Adrenal gland (tissue), 12 donors: ENCODE measurements around the gene SRC. TPM values are rescaled to one million over a fixed set of nuclear protein-coding genes. Genes with fewer than 3 reads are reported as not detected.

Experiments
- DNase-seq, 7 donors: peaks; one replicate each; pipeline ENCODE4 v3.0.0-alpha.2; 2019 to 2020
- H3K27ac ChIP-seq, 5 donors: fragments of 200-600 bp; sonication (generic) in 4 of 5; 1 replicate in 3 of 5; 2 replicates in 2 of 5; pipeline versions ENCODE4 v1.5.1 to v1.8.0; 2016 to 2020; ENCODE audit warnings: mild to moderate bottlenecking in 1 of 5
- H3K27me3 ChIP-seq: fragments of 200-600 bp; 2 replicates; pipeline ENCODE4 v1.8.0; 2021
- H3K36me3 ChIP-seq, 2 donors: fragments of 200-600 bp; replicated peaks in 1 of 2; 1 replicate in 1 of 2; 2 replicates in 1 of 2; pipeline versions ENCODE4 v1.5.1 to v1.8.0; 2018 to 2022
- H3K4me1 ChIP-seq, 2 donors: fragments of 200-600 bp; replicated peaks in 1 of 2; 1 replicate in 1 of 2; 2 replicates in 1 of 2; pipeline versions ENCODE4 v1.5.1 to v1.8.0; 2018 to 2021
- H3K4me3 ChIP-seq, 4 donors: fragments of 200-600 bp; sonication (generic) in 3 of 4; one replicate each; pipeline ENCODE4 v1.5.1; 2016 to 2018
- H3K9me3 ChIP-seq, 3 donors: fragments of 200-600 bp; sonication (generic) in 1 of 3; replicated peaks in 1 of 3; 1 replicate in 2 of 3; 2 replicates in 1 of 3; pipeline versions ENCODE4 v1.5.1 to v1.8.0; 2016 to 2021
- POLR2A ChIP-seq, 2 donors: fragments of 450-650 bp; IDR thresholded peaks; one replicate each; pipeline ENCODE4 v1.6.1; 2017; ENCODE audit warnings: antibody characterized with exemption in 2 of 2, mild to moderate bottlenecking in 2 of 2, moderate library complexity in 1 of 2
- WGBS, 4 donors: extraction: QIAGEN DNeasy Blood & Tissue Kit in 2 of 4; methylation state at CpG; one replicate each; pipeline versions ENCODE4 v1.1.5 to v1.1.7; 2013 to 2017; 5-methylcytosine and 5-hydroxymethylcytosine counted together
- intact Hi-C, 2 donors: fragments of 100-400 bp; cut with DNase I; formaldehyde crosslinking; loops; one replicate each; pipeline versions ENCODE4 v1.14.1 to v1.15.0; 2022 to 2023
- polyA plus RNA-seq, 3 donors: library from polyadenylated mRNA; stranded (reverse); fragments of 200-250 nt in 2 of 3; fragments of 350-450 nt in 1 of 3; fragmentation: Illumina TruSeq in 1 of 3; extraction: RNeasy Lipid Tissue Mini Kit (QIAGEN cat#74804) in 1 of 3; gene quantifications; one replicate each; pipeline ENCODE4 v1.2.3, GENCODE V29; 2013 to 2014
- total RNA-seq, 9 donors: library from RNA; depleted of rRNA in 4 of 9; stranded (reverse); fragments of >200 nt in 4 of 9; fragments of 120-200 nt in 1 of 9; fragmentation: NEBNext Ultra II Directional in 1 of 9; extraction: Animal tissue kit (Norgen Biotek cat#: 25700) in 1 of 9; gene quantifications; one replicate each; pipeline versions ENCODE4 v1.1.0 to v1.2.4, GENCODE V29; 2013 to 2023
- TF ChIP-seq, protein P1 (sequence below), 6 experiments: fragments of 450-650 bp in 4 of 6; fragments of 200-600 bp in 2 of 6; sonication (generic) in 1 of 6; IDR thresholded peaks; 1 replicate in 5 of 6; 2 replicates in 1 of 6; pipeline versions ENCODE4 v1.5.1 to v1.8.0; 2016 to 2021; ENCODE audit warnings: antibody characterized with exemption in 6 of 6, mild to moderate bottlenecking in 2 of 6, moderate library complexity in 1 of 6
- donor health status: healthy with polysubstance abuse.
- donor health status: Bipolar disorder and iron deficiency.
- donor health status: DM: yes; HTN: yes; CAD: no.
- donor health status: DM: no; HTN: no; CAD: no.
- donor health status: DM: no; HTN: no; CAD: no.
- donor health status: DM: yes; HTN: yes; CAD: no.

SRC gene
- total and polyA plus RNA-seq, 12 donors: 10.6 to 83.0 (median 52.7) TPM

DNA sequence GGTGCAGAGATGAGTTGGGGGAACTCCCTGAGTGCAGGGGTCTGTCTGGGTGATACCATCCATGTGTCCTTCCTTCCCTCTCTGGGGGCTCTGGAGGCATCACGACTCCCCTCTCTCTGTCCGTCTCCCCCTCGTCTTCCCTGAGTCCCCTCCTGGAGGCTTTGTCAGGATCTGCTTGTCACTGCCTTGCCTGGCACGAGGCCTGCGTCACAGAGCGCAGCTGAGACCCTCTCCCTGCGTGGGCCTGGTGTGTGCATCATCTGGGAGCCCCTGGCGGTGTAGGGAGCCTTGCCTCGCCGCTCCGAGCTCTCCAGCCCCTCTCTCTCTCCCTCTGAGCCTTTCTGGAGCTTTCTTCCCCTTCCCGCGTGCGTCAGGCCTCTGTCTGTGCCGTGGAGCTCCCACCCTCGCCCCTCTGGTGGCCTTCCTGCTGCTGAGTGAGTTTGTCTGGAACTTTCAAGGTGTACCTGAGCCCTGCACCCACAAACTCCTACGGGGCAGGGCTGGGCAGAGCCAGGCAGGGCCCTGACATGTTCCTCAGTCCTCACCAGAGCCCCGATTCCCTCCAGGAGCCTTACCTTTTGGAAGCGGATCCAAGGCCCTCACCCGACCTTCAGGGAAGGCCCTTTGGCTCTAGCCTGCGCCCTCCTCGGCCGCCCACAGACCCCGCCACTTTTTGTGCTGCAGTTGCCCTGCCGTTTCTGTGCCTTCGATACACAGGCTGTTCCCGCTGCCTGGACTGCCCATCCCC lies 70.3 kb downstream of the SRC start:
- Histone ChIP-seq H3K27ac (no peak overlapping the region), H3K4me1 (peaks cover 0 to 5% of the 10 kb centered on the region in 2 donors), H3K9me3 (no peaks in the 10 kb centered on the region), H3K4me3 (no peak overlapping the region), H3K27me3 (no peaks in the 10 kb centered on the region), H3K36me3 (no peaks in the 10 kb centered on the region)
- TF ChIP-seq POLR2A (IDR thresholded peaks at IDR 0.05): no peak
- TF ChIP-seq, protein P1, sequence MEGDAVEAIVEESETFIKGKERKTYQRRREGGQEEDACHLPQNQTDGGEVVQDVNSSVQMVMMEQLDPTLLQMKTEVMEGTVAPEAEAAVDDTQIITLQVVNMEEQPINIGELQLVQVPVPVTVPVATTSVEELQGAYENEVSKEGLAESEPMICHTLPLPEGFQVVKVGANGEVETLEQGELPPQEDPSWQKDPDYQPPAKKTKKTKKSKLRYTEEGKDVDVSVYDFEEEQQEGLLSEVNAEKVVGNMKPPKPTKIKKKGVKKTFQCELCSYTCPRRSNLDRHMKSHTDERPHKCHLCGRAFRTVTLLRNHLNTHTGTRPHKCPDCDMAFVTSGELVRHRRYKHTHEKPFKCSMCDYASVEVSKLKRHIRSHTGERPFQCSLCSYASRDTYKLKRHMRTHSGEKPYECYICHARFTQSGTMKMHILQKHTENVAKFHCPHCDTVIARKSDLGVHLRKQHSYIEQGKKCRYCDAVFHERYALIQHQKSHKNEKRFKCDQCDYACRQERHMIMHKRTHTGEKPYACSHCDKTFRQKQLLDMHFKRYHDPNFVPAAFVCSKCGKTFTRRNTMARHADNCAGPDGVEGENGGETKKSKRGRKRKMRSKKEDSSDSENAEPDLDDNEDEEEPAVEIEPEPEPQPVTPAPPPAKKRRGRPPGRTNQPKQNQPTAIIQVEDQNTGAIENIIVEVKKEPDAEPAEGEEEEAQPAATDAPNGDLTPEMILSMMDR (IDR thresholded peaks at IDR 0.05): no peak
- no peak for DNase-seq
- intact Hi-C loops: no loop called here
- WGBS, 4 donors: 87 to 90% (median 89%) methylated on average over 25 to 27 of the region's 27 CpGs

DNA sequence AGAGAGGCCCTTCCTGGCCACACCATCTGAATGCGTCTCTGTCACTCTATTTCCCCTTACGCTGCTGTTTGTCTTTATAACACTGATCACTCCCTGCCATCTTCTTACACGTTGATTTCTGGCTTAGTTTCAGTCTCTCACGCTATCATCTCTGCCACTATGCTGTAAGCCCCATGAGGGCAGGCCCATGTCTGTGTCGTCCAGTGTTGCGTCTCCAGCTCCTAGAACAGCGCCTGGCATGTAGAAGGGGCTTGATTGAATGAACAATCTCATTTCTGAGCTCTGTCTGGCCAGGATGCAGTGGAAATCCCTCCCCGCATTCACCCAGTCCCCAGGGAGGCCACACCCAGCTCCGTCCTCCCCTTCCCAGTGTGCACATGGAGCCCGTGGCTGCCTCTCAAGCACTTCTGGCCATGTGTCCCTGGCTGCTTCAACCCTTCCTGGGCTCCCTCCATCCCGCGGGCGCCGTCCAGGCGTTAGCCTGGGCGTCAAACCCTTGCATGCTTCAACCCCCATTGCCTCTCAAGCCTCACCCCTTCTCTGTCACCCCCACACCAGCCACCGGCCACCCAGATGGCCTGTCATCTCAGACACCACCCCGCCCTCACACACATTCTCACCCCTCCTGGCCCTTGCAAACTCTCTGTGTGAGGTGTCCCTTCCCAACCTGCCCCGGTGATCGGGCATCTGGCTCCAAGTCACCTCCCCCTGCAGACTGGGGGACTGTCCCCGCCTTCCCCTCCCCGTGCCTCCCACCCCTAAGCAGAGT lies 71.1 kb downstream of the SRC start:
- H3K27me3 ChIP-seq: no peaks in the 10 kb centered on the region
- TF ChIP-seq POLR2A (IDR thresholded peaks at IDR 0.05): no peak

DNA sequence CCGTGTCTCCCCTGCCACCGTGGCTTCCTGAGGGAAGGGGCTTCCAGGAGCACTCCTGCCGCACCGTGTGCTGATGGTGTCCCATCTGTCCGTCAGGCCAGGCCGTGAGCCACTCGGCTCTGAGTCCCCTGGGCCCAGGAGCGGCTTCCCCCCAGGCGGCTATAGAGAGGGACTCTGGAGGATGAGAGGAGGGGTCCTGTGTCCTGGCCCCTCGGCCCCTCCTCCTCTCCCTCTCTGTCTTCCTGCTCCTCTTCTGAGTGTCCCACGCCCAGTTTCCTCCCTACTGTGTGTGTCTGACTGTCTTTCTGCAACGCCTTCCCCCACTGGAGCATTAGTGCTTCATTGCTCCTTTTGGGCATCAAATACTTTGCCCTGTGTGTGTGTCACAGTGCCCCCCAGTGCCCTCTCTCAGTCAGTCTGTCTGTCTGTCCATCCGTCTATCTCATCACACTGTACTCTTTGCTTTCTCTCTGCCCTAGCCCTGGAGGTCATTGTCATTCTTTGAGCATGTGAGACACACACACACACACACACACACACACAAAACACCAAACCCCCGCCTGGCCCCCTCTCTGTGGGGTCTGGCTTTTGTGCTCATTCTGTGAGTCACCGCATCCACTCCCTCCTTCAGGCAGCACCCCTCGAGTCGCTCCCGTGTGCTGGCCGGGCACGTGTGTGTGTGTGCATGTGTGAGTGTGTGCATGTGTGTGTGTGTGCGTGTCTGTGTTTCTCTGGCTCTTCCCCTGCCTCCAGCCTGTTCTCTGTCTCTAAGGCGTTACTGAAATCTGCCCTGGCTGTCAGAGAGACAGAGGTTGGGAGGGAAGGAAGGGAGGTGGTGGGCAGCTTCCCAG lies 71.9 kb downstream of the SRC start:
- H3K9me3 ChIP-seq: no peaks in the 10 kb centered on the region
- TF ChIP-seq, protein P1 (IDR thresholded peaks at IDR 0.05): no peak
- TF ChIP-seq POLR2A (IDR thresholded peaks at IDR 0.05): no peak
- no peaks in the 10 kb centered on the region for H3K4me1 ChIP-seq
- no peaks in the 10 kb centered on the region for H3K27me3 ChIP-seq
- no peak overlapping the region for H3K27ac ChIP-seq
- 45 to 65% (median 61%) methylated on average over 21 to 22 of the region's 22 CpGs for WGBS, 4 donors
- H3K36me3 ChIP-seq: no peaks in the 10 kb centered on the region
- DNase-seq: no peak
- intact Hi-C loops: no loop called here
- H3K4me3 ChIP-seq: no peak overlapping the region

More for the DNA sequence above, 71.1 kb downstream of the SRC start:
- DNase-seq: no peak
- WGBS, 4 donors: 85 to 94% (median 90%) methylated on average over 19 to 22 of the region's 22 CpGs
- no peak overlapping the region for H3K27ac ChIP-seq
- H3K36me3 ChIP-seq: no peaks in the 10 kb centered on the region
- no peaks in the 10 kb centered on the region for H3K9me3 ChIP-seq
- H3K4me1 ChIP-seq: peaks cover 0 to 2% of the 10 kb centered on the region in 2 donors
- no peak overlapping the region for H3K4me3 ChIP-seq
- intact Hi-C loops: no loop called here

DNA sequence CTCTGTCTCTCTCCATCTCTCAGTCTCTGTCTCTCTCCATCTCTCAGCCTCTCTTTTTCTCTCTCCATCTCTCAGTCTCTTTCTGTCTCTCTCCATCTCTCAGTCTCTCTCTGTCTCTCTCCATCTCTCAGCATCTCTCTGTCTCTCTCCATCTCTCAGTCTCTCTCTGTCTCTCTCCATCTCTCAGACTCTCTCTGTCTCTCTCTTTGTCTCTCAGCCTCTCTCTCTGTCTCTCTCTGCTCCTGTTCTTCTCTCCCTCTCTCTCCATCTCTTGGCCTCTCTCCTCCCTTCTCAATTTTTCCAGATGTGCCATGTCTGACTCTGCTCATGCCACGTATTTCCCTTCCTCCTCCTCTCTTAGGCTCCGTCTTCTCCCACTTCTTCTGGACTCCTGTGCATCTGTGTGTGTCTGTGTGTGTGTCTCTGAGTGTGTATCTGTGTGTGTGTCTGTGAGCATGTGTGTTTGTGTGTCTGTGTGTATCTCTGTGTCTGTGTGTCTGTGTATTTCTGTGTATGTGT lies 72.7 kb downstream of the SRC start:
- Histone ChIP-seq H3K36me3 (no peaks in the 10 kb centered on the region), H3K4me1 (no peaks in the 10 kb centered on the region), H3K27ac (no peak overlapping the region), H3K27me3 (no peaks in the 10 kb centered on the region), H3K9me3 (no peaks in the 10 kb centered on the region), H3K4me3 (no peak overlapping the region)
- WGBS, 4 donors: 40 to 52% (median 45%) methylated on average over 2 of the region's 2 CpGs
- no peak for TF ChIP-seq POLR2A (IDR thresholded peaks at IDR 0.05)
- TF ChIP-seq, protein P1 (IDR thresholded peaks at IDR 0.05): no peak
- no peak for DNase-seq
- intact Hi-C loops: no loop called here
